A549 treated with CORT108297 at 1 μM for 4 hours (cell line): ENCODE data around the gene FRMD7. TPM values are rescaled to one million over a fixed set of nuclear protein-coding genes. Genes with fewer than 3 reads are reported as not detected.

ENCODE experiments used
- total RNA-seq: library from RNA; stranded (reverse); fragments of 200-300 nt; extraction: Qiagen RNA extraction; gene quantifications from 5 replicates; pipeline ENCODE4 v1.2.3, GENCODE V29; 2022

FRMD7 gene
- total RNA-seq: not detected in 5 replicates

GRCh38 chrX:132127743-132128142, at the start of gene FRMD7:
FRMD7 (minus strand) TSS chrX:132128020; CDS start chrX:132127844, 176 bp downstream.

Other genes with a start within 250 kb of the FRMD7 start
- 8.3 to 12.1 TPM (median 9.9 TPM) in 5 replicates for gene STK26, start 104.7 kb downstream of the FRMD7 start, total RNA-seq
- 22.6 to 50.2 TPM (median 27.7 TPM) in 5 replicates for gene RAP2C, start 91.4 kb upstream of the FRMD7 start, total RNA-seq